ENCODE measurements around the gene CDIPT. TPM values are rescaled to one million over a fixed set of nuclear protein-coding genes. Genes with fewer than 3 reads are reported as not detected.
"Not testable (repeated sequence)": the region's sequence is repeated elsewhere in the genome, so short reads cannot be mapped to it uniquely, and the experiment has no call there.

CDIPT gene
- total RNA-seq, 2 experiments from 2014 or later = 30.2 to 35.4 TPM

DNA sequence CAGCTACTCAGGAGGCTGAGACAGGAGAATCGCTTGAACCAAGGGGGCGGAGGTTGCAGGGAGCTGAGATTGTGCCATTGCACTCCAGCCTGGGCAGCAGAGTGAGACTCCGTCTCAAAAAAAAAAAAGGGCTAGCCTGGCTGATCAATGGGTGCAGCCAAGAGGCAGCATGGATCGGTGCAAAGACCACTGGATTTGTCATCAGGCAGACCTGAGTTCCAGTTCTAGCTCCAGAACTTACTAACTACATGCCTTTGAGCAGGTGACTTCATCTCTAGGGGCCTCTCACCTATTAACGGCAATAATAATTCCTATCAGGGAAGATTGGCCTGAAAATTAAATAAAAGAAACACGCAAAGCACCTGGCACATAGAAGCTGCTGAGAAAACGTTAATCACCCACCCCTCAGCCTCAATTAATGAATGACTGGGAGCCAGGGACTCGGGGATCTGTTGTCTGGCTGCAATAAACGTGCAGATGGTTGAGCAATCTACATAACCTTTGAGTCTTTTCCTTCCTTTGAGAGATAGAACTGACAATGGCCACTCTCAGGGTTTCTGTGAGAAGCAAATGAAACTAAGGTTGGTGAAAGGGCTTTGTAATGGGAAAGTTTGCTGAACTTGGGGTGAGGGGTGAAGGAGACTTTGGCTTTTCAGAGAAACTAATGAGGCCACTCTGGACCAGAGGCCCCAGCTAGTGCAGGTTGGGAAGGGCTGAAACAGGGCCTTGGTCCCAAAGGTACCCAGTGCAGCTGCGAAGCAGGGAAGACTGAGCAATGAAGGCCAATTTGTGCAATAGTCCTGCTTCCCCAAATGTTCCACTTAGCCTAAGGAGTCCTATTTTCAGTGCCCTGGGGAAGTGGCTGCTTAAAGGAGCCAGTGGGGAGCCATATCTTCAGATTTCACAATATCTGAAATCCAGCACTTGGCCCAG, 28.8 kb upstream of the CDIPT start:
- DNase-seq (no peak), ATAC-seq (no peak)
- intact Hi-C loops (cut with micrococcal nuclease) = no loop called here
- Mint-ChIP-seq H3K9me3 (no peaks in the 10 kb centered on the region), H3K27ac (no peak overlapping the region), H3K4me3 (no peak overlapping the region), H3K36me3 (ENCODE audit: low read depth) (no peaks in the 10 kb centered on the region), H3K27me3 (peaks cover 7% of the 10 kb centered on the region), H3K4me1 (ENCODE audit: low read depth) (no peaks in the 10 kb centered on the region)
- TF ChIP-seq, protein P1, sequence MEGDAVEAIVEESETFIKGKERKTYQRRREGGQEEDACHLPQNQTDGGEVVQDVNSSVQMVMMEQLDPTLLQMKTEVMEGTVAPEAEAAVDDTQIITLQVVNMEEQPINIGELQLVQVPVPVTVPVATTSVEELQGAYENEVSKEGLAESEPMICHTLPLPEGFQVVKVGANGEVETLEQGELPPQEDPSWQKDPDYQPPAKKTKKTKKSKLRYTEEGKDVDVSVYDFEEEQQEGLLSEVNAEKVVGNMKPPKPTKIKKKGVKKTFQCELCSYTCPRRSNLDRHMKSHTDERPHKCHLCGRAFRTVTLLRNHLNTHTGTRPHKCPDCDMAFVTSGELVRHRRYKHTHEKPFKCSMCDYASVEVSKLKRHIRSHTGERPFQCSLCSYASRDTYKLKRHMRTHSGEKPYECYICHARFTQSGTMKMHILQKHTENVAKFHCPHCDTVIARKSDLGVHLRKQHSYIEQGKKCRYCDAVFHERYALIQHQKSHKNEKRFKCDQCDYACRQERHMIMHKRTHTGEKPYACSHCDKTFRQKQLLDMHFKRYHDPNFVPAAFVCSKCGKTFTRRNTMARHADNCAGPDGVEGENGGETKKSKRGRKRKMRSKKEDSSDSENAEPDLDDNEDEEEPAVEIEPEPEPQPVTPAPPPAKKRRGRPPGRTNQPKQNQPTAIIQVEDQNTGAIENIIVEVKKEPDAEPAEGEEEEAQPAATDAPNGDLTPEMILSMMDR (IDR thresholded peaks at IDR 0.05) = no peak
- ChIA-PET CTCF (interaction anchor here (1.4 kb wide), 1 partner anchor 140 kb away, joined by 3 read pairs; no protein-coding TSS in a partner anchor), POLR2A (interaction anchor here (0.6 kb wide), 1 partner anchor 24 kb away, joined by 3 read pairs; no protein-coding TSS in a partner anchor)

DNA sequence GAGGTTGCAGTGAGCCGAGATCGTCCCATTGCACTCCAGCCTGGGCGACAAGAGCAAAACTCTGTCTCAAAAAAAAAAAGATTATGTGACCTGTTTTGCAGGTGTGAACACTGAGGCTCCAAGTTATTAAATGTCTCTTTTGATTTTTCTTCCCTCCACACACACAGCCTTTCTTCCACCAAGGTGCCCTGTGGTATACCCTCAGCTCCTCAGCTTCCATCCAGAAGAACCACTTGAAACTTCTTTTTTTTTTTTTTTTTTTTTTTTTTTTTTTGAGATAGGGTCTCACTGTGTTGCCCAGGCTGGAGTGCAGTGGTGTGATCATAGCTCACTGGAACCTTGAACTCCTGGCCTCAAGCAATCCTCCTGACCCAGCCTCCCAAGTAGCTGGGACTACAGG, 26.3 kb upstream of the CDIPT start:
- H3K36me3 Mint-ChIP-seq (ENCODE audit: low read depth); H3K4me1 Mint-ChIP-seq (ENCODE audit: low read depth); ATAC-seq; H3K27me3 Mint-ChIP-seq; H3K9me3 Mint-ChIP-seq; DNase-seq; intact Hi-C loops (cut with micrococcal nuclease); H3K27ac Mint-ChIP-seq; H3K4me3 Mint-ChIP-seq: not testable (repeated sequence)
- ChIA-PET CTCF (interaction anchor here (1.3 to 1.5 kb wide), 2 partner anchors 27 to 143 kb away, joined by 3 to 5 read pairs; no protein-coding TSS in a partner anchor), POLR2A (interaction anchor here (0.5 to 1.2 kb wide), 3 partner anchors 10 to 696 kb away, joined by 3 read pairs; no protein-coding TSS in a partner anchor)

DNA sequence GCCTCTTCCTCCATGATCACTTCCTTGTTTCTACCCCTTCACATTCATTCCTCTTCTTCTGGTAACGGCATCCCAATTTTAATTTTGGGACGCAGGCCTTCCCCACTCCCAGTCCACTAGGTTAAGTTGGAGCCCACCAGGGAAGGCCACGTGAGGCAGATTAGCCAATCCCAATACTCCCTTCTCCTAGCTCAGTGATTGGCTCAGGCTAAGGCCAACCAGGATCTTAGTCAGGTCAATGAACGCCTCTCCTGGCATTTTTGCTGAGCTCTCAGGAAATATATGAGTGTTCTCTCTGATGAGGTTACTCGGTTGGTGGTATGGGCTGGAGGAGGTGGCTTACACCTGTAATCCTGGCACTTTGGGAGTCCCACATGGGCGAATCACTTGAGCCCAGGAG, 21.0 kb upstream of the CDIPT start:
- intact Hi-C loops (cut with micrococcal nuclease) = no loop called here
- H3K27me3 Mint-ChIP-seq = peaks cover 12% of the 10 kb centered on the region
- no peak for DNase-seq
- no peak overlapping the region for H3K27ac Mint-ChIP-seq
- no peaks in the 10 kb centered on the region for H3K9me3 Mint-ChIP-seq
- no peak for ATAC-seq
- no peaks in the 10 kb centered on the region for H3K4me1 Mint-ChIP-seq (ENCODE audit: low read depth)
- H3K36me3 Mint-ChIP-seq (ENCODE audit: low read depth) = no peaks in the 10 kb centered on the region
- H3K4me3 Mint-ChIP-seq = no peak overlapping the region
- POLR2A ChIA-PET = no interaction called here
- TF ChIP-seq, protein P1 (IDR thresholded peaks at IDR 0.05) = no peak
- CTCF ChIA-PET = interaction anchor here (0.7 kb wide), 1 partner anchor 8 kb away, joined by 4 read pairs; no protein-coding TSS in a partner anchor

DNA sequence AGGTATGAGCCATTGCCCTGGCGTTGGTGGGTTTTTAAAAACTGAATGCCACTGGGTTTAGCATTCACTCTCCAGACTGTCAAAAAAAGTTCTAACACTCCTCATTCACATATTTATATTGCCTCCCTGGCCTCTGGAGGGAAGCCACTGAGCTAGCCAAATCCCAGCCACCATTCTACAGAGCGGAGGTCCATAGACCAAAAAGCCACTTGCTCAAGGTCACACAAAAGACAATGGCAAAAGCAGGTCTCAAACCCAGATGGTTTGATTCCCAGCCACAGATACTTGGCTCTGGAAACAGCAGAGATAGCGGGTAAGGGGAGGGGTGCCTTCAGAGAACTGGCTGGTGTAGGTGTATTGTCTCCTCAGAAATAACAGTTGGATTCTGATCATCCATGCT, 18.0 kb upstream of the CDIPT start:
- no peak for ATAC-seq
- H3K27ac Mint-ChIP-seq = no peak overlapping the region
- DNase-seq = no peak
- H3K4me3 Mint-ChIP-seq = no peak overlapping the region
- TF ChIP-seq, protein P1 (IDR thresholded peaks at IDR 0.05) = no peak
- peaks cover 29% of the 10 kb centered on the region for H3K27me3 Mint-ChIP-seq
- H3K9me3 Mint-ChIP-seq = no peaks in the 10 kb centered on the region
- ChIA-PET CTCF (no interaction called here), POLR2A (interaction anchor here (0.6 to 1.3 kb wide), 2 partner anchors 18 to 505 kb away, joined by 3 to 4 read pairs; partner anchors contain the start of gene CDIPT)
- H3K4me1 Mint-ChIP-seq (ENCODE audit: low read depth) = peaks cover 14% of the 10 kb centered on the region
- intact Hi-C loops (cut with micrococcal nuclease) = no loop called here
- H3K36me3 Mint-ChIP-seq (ENCODE audit: low read depth) = no peaks in the 10 kb centered on the region

DNA sequence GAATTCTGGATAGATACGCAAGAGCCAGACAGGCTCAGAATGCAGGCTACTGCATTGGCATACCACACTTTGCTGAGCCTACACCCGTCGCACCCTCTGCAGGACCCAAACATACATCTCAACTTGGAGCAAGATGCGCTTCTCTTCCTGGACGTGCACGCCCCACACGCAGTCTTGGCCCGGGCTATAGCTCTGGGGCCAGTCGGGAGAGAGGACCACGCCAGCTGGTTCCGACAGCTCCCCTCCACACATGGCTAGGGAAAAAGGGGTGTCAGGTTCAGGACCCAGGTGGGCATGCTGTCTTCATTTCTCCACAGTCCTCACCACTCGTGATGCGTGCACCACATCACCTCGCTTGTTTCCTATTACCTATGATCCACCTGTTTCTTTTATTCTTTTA, 15.1 kb upstream of the CDIPT start:
- Mint-ChIP-seq H3K36me3 (ENCODE audit: low read depth) (no peaks in the 10 kb centered on the region), H3K9me3 (no peaks in the 10 kb centered on the region), H3K27me3 (peaks cover 33% of the 10 kb centered on the region), H3K4me1 (ENCODE audit: low read depth) (peaks cover 16% of the 10 kb centered on the region), H3K4me3 (no peak overlapping the region), H3K27ac (no peak overlapping the region)
- intact Hi-C loops (cut with micrococcal nuclease) = loop anchor here (2.0 kb wide), 1 partner anchor 21 kb away; the partner anchor contains the start of gene SEZ6L2
- no peak for ATAC-seq
- CTCF ChIA-PET = interaction anchor here (1.4 to 2.0 kb wide), 2 partner anchors 30 to 154 kb away, joined by 6 to 14 read pairs; no protein-coding TSS in a partner anchor
- POLR2A ChIA-PET = interaction anchor here (1.1 to 1.5 kb wide), 4 partner anchors 14 to 48 kb away, joined by 3 to 5 read pairs (median 4); partner anchors contain the start of gene KCTD13
- TF ChIP-seq, protein P1 (IDR thresholded peaks at IDR 0.05) = no peak
- no peak for DNase-seq
